Thoracic aorta (tissue), 2 donors: Measurements from ENCODE around the gene GALNT2. TPM values are rescaled to one million over a fixed set of nuclear protein-coding genes. Genes with fewer than 3 reads are reported as not detected.
A peak's percentile ranks its signal among the peaks of the same experiment; 100 is the strongest.

Experiments used
- ATAC-seq: fragments of 150-250 bp; one replicate; pipeline ENCODE4 v1.8.0; 2017; ENCODE audit warnings: low read depth; ENCODE audit not compliant: insufficient number of reproducible peaks, low FRiP score
- DNase-seq: peaks from one replicate; pipeline ENCODE4 v3.0.0-alpha.2; 2020; ENCODE audit warnings: low spot score
- H3K27ac ChIP-seq, 2 donors: fragments of 200-600 bp; sonication (generic); 1 replicate in 1 of 2; 2 replicates in 1 of 2; pipeline ENCODE4 v1.5.1; 2016; ENCODE audit warnings: mild to moderate bottlenecking in 2 of 2, moderate library complexity in 2 of 2
- H3K27me3 ChIP-seq: fragments of 200-600 bp; sonication (generic); replicated peaks from 2 replicates; pipeline ENCODE4 v1.6.0; 2016; ENCODE audit warnings: mild to moderate bottlenecking; ENCODE audit not compliant: insufficient read depth
- H3K36me3 ChIP-seq: fragments of 200-600 bp; sonication (generic); one replicate; pipeline ENCODE4 v1.5.1; 2016
- H3K4me1 ChIP-seq, 2 donors: fragments of 200-600 bp; sonication (generic); 1 replicate in 1 of 2; 2 replicates in 1 of 2; pipeline versions ENCODE4 v1.5.1 to v1.6.0; 2016; ENCODE audit warnings: low read depth in 2 of 2, mild to moderate bottlenecking in 1 of 2; ENCODE audit not compliant: control insufficient read depth in 1 of 2
- H3K4me3 ChIP-seq: fragments of 200-600 bp; sonication (generic); 2 replicates; pipeline ENCODE4 v1.5.1; 2016; ENCODE audit warnings: mild to moderate bottlenecking
- H3K9me3 ChIP-seq: fragments of 200-600 bp; sonication (generic); 2 replicates; pipeline ENCODE4 v1.5.1; 2016
- total RNA-seq, 2 donors: library from RNA; depleted of rRNA; stranded (reverse); fragments of >200 nt; gene quantifications; one replicate each; pipeline versions ENCODE4 v1.1.0 to v1.2.3, GENCODE V29; 2016
- TF ChIP-seq, protein P1 (sequence below): fragments of 200-600 bp; sonication (generic); IDR thresholded peaks from one replicate; pipeline ENCODE4 v1.5.1; 2019; ENCODE audit warnings: antibody characterized with exemption

GALNT2 gene
- total RNA-seq, 2 donors from 2014 or later: 113 to 148 TPM

DNA sequence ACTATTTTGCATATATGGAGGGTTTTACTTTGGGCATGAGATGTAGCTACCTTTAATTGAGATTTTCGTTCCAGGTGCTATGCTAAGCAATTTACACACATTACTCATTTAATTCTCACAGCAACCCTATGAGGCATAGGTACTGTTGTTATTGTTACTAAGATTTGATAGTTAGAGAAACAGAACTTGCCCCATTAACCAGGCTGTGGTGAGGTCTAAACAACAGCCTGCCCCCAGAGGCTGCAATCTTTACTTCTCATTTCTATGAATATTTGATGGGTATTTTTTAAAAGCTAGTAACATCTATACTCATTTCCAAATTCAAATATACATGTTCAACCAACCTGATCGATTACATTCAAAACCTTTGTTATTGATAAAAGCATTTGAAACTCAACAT, 155.6 kb downstream of the GALNT2 start:
- H3K4me1 ChIP-seq: peaks cover 42 to 76% of the 10 kb centered on the region in 2 donors
- TF ChIP-seq, protein P1, sequence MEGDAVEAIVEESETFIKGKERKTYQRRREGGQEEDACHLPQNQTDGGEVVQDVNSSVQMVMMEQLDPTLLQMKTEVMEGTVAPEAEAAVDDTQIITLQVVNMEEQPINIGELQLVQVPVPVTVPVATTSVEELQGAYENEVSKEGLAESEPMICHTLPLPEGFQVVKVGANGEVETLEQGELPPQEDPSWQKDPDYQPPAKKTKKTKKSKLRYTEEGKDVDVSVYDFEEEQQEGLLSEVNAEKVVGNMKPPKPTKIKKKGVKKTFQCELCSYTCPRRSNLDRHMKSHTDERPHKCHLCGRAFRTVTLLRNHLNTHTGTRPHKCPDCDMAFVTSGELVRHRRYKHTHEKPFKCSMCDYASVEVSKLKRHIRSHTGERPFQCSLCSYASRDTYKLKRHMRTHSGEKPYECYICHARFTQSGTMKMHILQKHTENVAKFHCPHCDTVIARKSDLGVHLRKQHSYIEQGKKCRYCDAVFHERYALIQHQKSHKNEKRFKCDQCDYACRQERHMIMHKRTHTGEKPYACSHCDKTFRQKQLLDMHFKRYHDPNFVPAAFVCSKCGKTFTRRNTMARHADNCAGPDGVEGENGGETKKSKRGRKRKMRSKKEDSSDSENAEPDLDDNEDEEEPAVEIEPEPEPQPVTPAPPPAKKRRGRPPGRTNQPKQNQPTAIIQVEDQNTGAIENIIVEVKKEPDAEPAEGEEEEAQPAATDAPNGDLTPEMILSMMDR: peak; percentile 20
- H3K36me3 ChIP-seq: no peaks in the 10 kb centered on the region
- ATAC-seq (peak; percentile 52), DNase-seq (no peak)
- peak overlapping the region; percentile 82 to 91 for H3K27ac ChIP-seq
- no peaks in the 10 kb centered on the region for H3K27me3 ChIP-seq
- H3K4me3 ChIP-seq: peak overlapping the region; percentile 55
- no peaks in the 10 kb centered on the region for H3K9me3 ChIP-seq

DNA sequence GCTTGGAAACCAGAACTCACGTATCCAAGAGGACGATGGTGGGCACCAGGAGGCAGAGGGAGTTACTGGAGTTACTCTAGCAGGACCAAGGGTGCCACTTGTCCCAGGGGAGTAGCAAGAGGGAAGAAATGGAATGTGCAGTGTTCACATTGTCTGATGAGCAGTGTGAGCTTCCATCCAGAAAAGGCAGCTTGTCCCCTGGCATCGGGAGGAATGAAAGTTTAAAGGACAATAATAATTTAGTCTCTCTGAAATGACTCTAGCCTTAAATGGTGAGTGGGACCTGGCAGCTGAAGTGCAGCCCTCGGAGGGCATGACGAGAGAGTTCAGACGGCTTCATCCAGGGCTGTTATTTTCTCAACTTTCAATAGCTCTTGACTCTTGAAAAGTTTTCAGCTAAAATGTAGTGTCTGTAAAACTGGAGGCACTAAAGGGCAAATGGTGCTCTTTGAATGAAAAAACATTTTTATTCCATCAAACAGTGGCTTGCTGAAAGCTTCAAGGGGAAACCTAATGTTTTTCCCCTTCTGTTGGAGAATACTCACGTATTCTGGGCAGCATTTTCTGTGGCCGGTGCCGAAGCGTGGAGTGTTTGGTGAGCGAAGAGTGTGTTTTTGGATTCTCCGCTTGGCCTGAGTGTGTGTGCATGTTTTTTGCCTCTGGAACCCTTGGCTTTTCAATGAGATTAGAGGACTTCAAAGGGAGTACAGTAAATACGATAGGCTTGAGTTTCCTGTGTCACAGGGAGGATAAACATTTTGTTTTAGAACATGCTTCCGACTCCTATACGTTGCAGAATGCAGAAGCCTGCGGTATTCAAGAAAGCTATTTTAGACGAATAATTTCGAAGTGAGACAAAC, 157.3 kb downstream of the GALNT2 start:
- no peak for DNase-seq
- Histone ChIP-seq H3K4me1 (peaks cover 42 to 67% of the 10 kb centered on the region in 2 donors), H3K4me3 (peak overlapping the region; percentile 40), H3K36me3 (no peaks in the 10 kb centered on the region), H3K9me3 (no peaks in the 10 kb centered on the region), H3K27me3 (no peaks in the 10 kb centered on the region), H3K27ac (peak overlapping the region; percentile 82 to 91)
- TF ChIP-seq, protein P1: no peak
- ATAC-seq: no peak

DNA sequence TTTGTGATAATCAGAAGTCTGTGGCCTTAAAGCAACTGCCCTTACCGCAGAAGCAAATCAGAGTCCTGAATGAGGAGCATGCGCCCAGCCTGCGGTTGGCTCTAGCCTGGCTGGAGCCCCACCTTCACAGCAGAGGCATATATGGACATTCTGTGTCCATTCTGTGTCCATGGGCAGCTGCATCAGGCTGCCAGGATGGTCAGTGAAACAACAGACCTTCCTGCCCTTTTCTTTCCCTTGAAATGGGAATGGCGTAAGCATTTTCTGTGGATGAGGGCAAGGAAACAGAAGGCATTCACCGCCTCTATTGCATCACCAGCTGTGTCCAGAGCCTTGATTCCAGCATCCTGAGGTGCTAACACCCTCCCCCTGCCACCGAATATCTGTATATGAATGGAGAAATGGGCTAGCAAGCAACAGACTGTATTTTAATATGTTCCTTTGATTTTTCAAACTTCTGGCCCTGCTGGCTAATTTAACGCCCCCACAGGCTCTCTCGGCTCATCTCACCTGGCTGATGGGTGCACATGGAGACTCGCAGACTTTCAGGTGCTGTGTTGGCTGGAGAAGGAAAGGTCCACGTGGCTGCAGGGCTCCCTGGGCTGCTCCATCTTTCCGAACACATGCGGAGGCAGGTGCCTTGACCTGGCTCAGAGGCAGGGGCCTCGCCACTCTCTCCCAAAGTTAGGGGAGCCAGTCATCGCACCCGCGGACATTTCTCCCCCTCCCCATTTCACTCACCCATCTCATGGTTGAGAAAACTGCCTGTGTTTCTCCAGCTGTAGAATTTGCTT, 159.2 kb downstream of the GALNT2 start:
- no peaks in the 10 kb centered on the region for H3K36me3 ChIP-seq
- H3K4me1 ChIP-seq: peaks cover 45 to 65% of the 10 kb centered on the region in 2 donors
- DNase-seq (no peak), ATAC-seq (no peak)
- H3K27ac ChIP-seq: peak overlapping the region; percentile 82 to 91
- no peak overlapping the region for H3K4me3 ChIP-seq
- TF ChIP-seq, protein P1: no peak
- no peaks in the 10 kb centered on the region for H3K27me3 ChIP-seq
- H3K9me3 ChIP-seq: no peaks in the 10 kb centered on the region

DNA sequence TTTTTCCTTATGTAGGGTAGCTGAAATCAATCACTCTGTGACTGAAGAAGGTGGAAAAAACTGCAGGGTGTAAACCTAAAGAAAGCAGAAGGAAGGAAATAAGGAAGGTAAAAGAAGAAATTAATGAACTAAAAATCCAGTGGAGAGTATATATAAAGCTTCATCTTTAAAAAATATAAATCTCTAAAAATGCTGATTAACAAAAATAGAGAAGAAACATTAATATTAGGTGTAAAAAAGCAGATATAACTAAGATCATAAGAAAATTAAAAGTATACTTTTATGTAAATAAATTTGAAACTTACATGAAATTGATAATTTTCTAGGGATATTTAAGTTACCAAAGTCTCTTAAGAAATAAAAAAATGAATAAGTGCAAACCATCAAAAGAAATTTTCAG, 159.8 kb downstream of the GALNT2 start:
- Histone ChIP-seq H3K27ac (peak overlapping the region; percentile 82 to 91), H3K27me3 (no peaks in the 10 kb centered on the region), H3K9me3 (no peaks in the 10 kb centered on the region), H3K36me3 (no peaks in the 10 kb centered on the region), H3K4me1 (peaks cover 46 to 66% of the 10 kb centered on the region in 2 donors), H3K4me3 (no peak overlapping the region)
- DNase-seq (no peak), ATAC-seq (no peak)
- TF ChIP-seq, protein P1: no peak
